Effector CD8-positive, alpha-beta T cell (primary cell): ENCODE results near the gene PRXL2B.
A peak's percentile ranks its signal among the peaks of the same experiment; 100 is the strongest.
"Not testable (repeated sequence)": the region's sequence is repeated elsewhere in the genome, so short reads cannot be mapped to it uniquely, and the experiment has no call there.

Experiments used
- DNase-seq: peaks from one replicate; lab custom pipeline; 2025; lab: John Stamatoyannopoulos, UW

The PRXL2B gene

GRCh38 chr1:2550309-2550861, 36.2 kb upstream of the PRXL2B start:
- not testable (repeated sequence) for DNase-seq

- not testable (repeated sequence) for DNase-seq
These were observed 35.0 kb upstream of the PRXL2B start for GRCh38 chr1:2551544-2551943.

- DNase-seq = no peak
These were observed 34.4 kb upstream of the PRXL2B start for GRCh38 chr1:2552189-2552588.

GRCh38 chr1:2553076-2553475, 33.5 kb upstream of the PRXL2B start:
- not testable (repeated sequence) for DNase-seq

- no peak for DNase-seq
These were observed 32.5 kb upstream of the PRXL2B start for GRCh38 chr1:2553871-2554620.

- DNase-seq = peak; percentile 63
These were observed 31.8 kb upstream of the PRXL2B start for GRCh38 chr1:2554621-2555387.

GRCh38 chr1:2555634-2556276, 30.8 kb upstream of the PRXL2B start:
- peak; percentile 54 for DNase-seq

GRCh38 chr1:2556277-2556677, 30.3 kb upstream of the PRXL2B start, which contains the start of gene TNFRSF14:
TSS of gene TNFRSF14 (plus strand) at chr1:2556371. CDS start at chr1:2556665, 294 bp downstream.
- peak; percentile 58 for DNase-seq

GRCh38 chr1:2556678-2557481, 29.7 kb upstream of the PRXL2B start:
- no peak for DNase-seq

GRCh38 chr1:2557482-2558400, 28.8 kb upstream of the PRXL2B start:
- DNase-seq = no peak

GRCh38 chr1:2558420-2558819, 28.2 kb upstream of the PRXL2B start:
- DNase-seq = no peak

- DNase-seq = no peak
These were observed 27.7 kb upstream of the PRXL2B start for GRCh38 chr1:2558861-2559260.

GRCh38 chr1:2559509-2560298, 26.9 kb upstream of the PRXL2B start:
- no peak for DNase-seq

GRCh38 chr1:2560299-2561073, 26.1 kb upstream of the PRXL2B start:
- DNase-seq = no peak

- no peak for DNase-seq
These were observed 25.1 kb upstream of the PRXL2B start for GRCh38 chr1:2561446-2561845.

- no peak for DNase-seq
These were observed 24.4 kb upstream of the PRXL2B start for GRCh38 chr1:2561898-2562895.

GRCh38 chr1:2563205-2563604, 23.4 kb upstream of the PRXL2B start:
- DNase-seq = no peak
